SK-N-SH (cell line): Measurements from ENCODE around the gene DMAC1. TPM values are rescaled to one million over a fixed set of nuclear protein-coding genes. Genes with fewer than 3 reads are reported as not detected.

Experiments
- CTCF ChIA-PET: fragments of 300-600, 350-600 bp; formaldehyde crosslinking; extraction: SDS; loops from one replicate; lab custom pipeline; 2021; lab: Yijun Ruan, JAX
- POLR2A ChIA-PET: fragments of 350-600 bp; sonication (Branson Sonifier 250); formaldehyde crosslinking; extraction: SDS; loops from one replicate; lab custom pipeline; 2020; ENCODE audit warnings: antibody characterized with exemption, inconsistent platforms; lab: Yijun Ruan, JAX
- DNase-seq: peaks from one replicate; pipeline ENCODE4 v3.0.0; 2012
- H2AFZ ChIP-seq: fragments of 200-600 bp; sonication (generic); 2 replicates; pipeline ENCODE4 v1.8.1; 2016; ENCODE audit warnings: antibody characterized with exemption, mild to moderate bottlenecking, low read depth
- H3F3A ChIP-seq: fragments of 200-600 bp; sonication (generic); replicated peaks from 2 replicates; pipeline ENCODE3; 2016; ENCODE audit warnings: antibody characterized with exemption, mild to moderate bottlenecking; ENCODE audit not compliant: insufficient read depth
- H3K27ac ChIP-seq, 2 experiments: fragments of 200-500 bp in 1 of 2; fragments of 200-600 bp in 1 of 2; sonication (Bioruptor generic) in 1 of 2; sonication (generic), shearing (Covaris generic) in 1 of 2; 2 replicates each; pipeline versions ENCODE4 v1.5.1 to v1.6.1; 2014 to 2016; ENCODE audit warnings: low read depth in 2 of 2, inconsistent platforms in 1 of 2, low read length in 1 of 2, mild to moderate bottlenecking in 1 of 2, mixed read lengths in 1 of 2
- H3K27me3 ChIP-seq: fragments of 200-600 bp; sonication (generic), shearing (Covaris generic); 2 replicates; pipeline ENCODE4 v1.6.1; 2016; ENCODE audit warnings: mixed run types; ENCODE audit not compliant: insufficient read depth
- H3K36me3 ChIP-seq, 2 experiments: fragments of 200-500 bp in 1 of 2; fragments of 200-600 bp in 1 of 2; sonication (Bioruptor generic) in 1 of 2; sonication (generic) in 1 of 2; replicated peaks in 1 of 2; 2 replicates each; pipeline versions ENCODE3 to v1.5.1; 2014 to 2016; ENCODE audit warnings: low read length in 1 of 2, mild to moderate bottlenecking in 1 of 2; ENCODE audit not compliant: insufficient read depth in 2 of 2, control insufficient read depth in 1 of 2
- H3K4me1 ChIP-seq, 2 experiments: fragments of 200-500 bp in 1 of 2; fragments of 200-600 bp in 1 of 2; sonication (Bioruptor generic) in 1 of 2; sonication (generic), shearing (Covaris generic) in 1 of 2; 2 replicates each; pipeline versions ENCODE4 v1.5.1 to v1.6.1; 2014 to 2016; ENCODE audit warnings: low read depth in 1 of 2, low read length in 1 of 2, mixed run types in 1 of 2; ENCODE audit not compliant: insufficient read depth in 2 of 2, control insufficient read depth in 1 of 2
- H3K4me2 ChIP-seq: fragments of 200-600 bp; sonication (generic), shearing (Covaris generic); 2 replicates; pipeline ENCODE4 v1.6.1; 2017; ENCODE audit warnings: mixed run types
- H3K4me3 ChIP-seq, 2 experiments: fragments of 200-500 bp in 1 of 2; fragments of 200-600 bp in 1 of 2; sonication (Bioruptor generic) in 1 of 2; sonication (generic), shearing (Covaris generic) in 1 of 2; 2 replicates each; pipeline versions ENCODE4 v1.5.1 to v1.8.1; 2014 to 2016; ENCODE audit warnings: low read depth in 2 of 2, inconsistent platforms in 1 of 2, low read length in 1 of 2, mild to moderate bottlenecking in 1 of 2, mixed read lengths in 1 of 2, moderate library complexity in 1 of 2
- H3K79me2 ChIP-seq: fragments of 200-600 bp; sonication (generic); 2 replicates; pipeline ENCODE4 v1.8.1; 2017; ENCODE audit warnings: mild to moderate bottlenecking; ENCODE audit not compliant: insufficient read depth
- H3K9ac ChIP-seq: fragments of 200-600 bp; sonication (generic); 2 replicates; pipeline ENCODE4 v1.6.1; 2017; ENCODE audit warnings: mixed run types
- H3K9me2 ChIP-seq: fragments of 200-600 bp; sonication (generic); 2 replicates; pipeline ENCODE4 v1.6.1; 2017; ENCODE audit warnings: mixed run types
- H3K9me3 ChIP-seq: fragments of 200-600 bp; sonication (generic); 2 replicates; pipeline ENCODE4 v1.6.1; 2017; ENCODE audit warnings: mixed run types, mild to moderate bottlenecking, moderate library complexity
- H4K20me1 ChIP-seq: fragments of 200-600 bp; sonication (generic); 2 replicates; pipeline ENCODE4 v1.6.1; 2017; ENCODE audit warnings: mild to moderate bottlenecking, mixed run types; ENCODE audit not compliant: insufficient read depth
- CHD2 ChIP-seq: fragments of 150-350 bp; IDR thresholded peaks from 2 replicates; pipeline ENCODE4 v1.6.1; 2018; ENCODE audit warnings: low read length; ENCODE audit not compliant: partially characterized antibody
- ELF1 ChIP-seq: IDR thresholded peaks from 2 replicates; pipeline ENCODE4 v1.4.0; 2012
- FOXJ3 ChIP-seq: sonication (generic); formaldehyde crosslinking; IDR thresholded peaks from 2 replicates; pipeline ENCODE4 v1.5.1; 2020; ENCODE audit warnings: mild to moderate bottlenecking, missing genetic modification reagents
- FOXM1 ChIP-seq: IDR thresholded peaks from 2 replicates; pipeline ENCODE4 v1.4.0; 2012; ENCODE audit warnings: low read depth, mild to moderate bottlenecking
- GABPA ChIP-seq: IDR thresholded peaks from 2 replicates; pipeline ENCODE4 v1.4.0; 2012; ENCODE audit warnings: low read depth, mild to moderate bottlenecking
- JUND ChIP-seq: IDR thresholded peaks from 2 replicates; pipeline ENCODE4 v1.4.0; 2012
- MAX ChIP-seq: IDR thresholded peaks from 2 replicates; pipeline ENCODE4 v1.4.0; 2012; ENCODE audit warnings: low read depth
- MEF2A ChIP-seq: IDR thresholded peaks from 2 replicates; pipeline ENCODE4 v1.4.0; 2012; ENCODE audit warnings: low read depth, borderline replicate concordance
- MXI1 ChIP-seq: IDR thresholded peaks from 2 replicates; pipeline ENCODE4 v1.6.1; 2012; ENCODE audit warnings: mild to moderate bottlenecking, low read depth, low read length, improper control_type of control experiment
- NRF1 ChIP-seq: IDR thresholded peaks from 2 replicates; pipeline ENCODE4 v1.6.1; 2012; ENCODE audit warnings: low read depth, mild to moderate bottlenecking, low read length
- POLR2AphosphoS5 ChIP-seq: IDR thresholded peaks from 2 replicates; pipeline ENCODE4 v1.6.1; 2012; ENCODE audit warnings: low read depth, low read length
- RAD21 ChIP-seq: IDR thresholded peaks from 2 replicates; pipeline ENCODE4 v1.6.1; 2012; ENCODE audit warnings: mild to moderate bottlenecking, low read length
- REST ChIP-seq: IDR thresholded peaks from 2 replicates; pipeline ENCODE4 v1.6.1; 2012; ENCODE audit warnings: mild to moderate bottlenecking, low read depth, low read length, moderate library complexity
- RFX5 ChIP-seq: IDR thresholded peaks from 2 replicates; pipeline ENCODE4 v1.6.1; 2012; ENCODE audit warnings: mild to moderate bottlenecking, improper control_type of control experiment, low read length
- SIN3A ChIP-seq: IDR thresholded peaks from 2 replicates; pipeline ENCODE4 v1.6.1; 2012; ENCODE audit warnings: low read depth, mild to moderate bottlenecking, low read length, moderate library complexity, borderline replicate concordance
- TAF1 ChIP-seq: IDR thresholded peaks from 2 replicates; pipeline ENCODE4 v1.6.1; 2012; ENCODE audit warnings: low read depth, mild to moderate bottlenecking, low read length, moderate library complexity, borderline replicate concordance
- YY1 ChIP-seq: IDR thresholded peaks from 2 replicates; pipeline ENCODE4 v1.4.0; 2012; ENCODE audit warnings: low read depth, mild to moderate bottlenecking
- WGBS: methylation state at CpG from one replicate; pipeline ENCODE4 v1.1.6; 2017; ENCODE audit warnings: low lambda C conversion rate; 5-methylcytosine and 5-hydroxymethylcytosine counted together
- polyA plus RNA-seq, 3 experiments: library from polyadenylated mRNA; depleted of rRNA; stranded (reverse); fragments of >200 nt; gene quantifications; 2 replicates each; pipeline ENCODE4 v1.2.3, GENCODE V29; 2012

The DMAC1 gene
- polyA plus RNA-seq, 1 of the 3 experiments (the other 2 are of a cell fraction), result 21.7 TPM

- Histone ChIP-seq H3K27me3 (no peaks in the 10 kb centered on the region), H4K20me1 (no peaks in the 10 kb centered on the region), H2AFZ (no peak overlapping the region), H3K27ac (no peak overlapping the region), H3K36me3 (no peaks in the 10 kb centered on the region), H3K79me2 (no peaks in the 10 kb centered on the region), H3K9me2 (no peaks in the 10 kb centered on the region), H3K4me1 (no peaks in the 10 kb centered on the region), H3K9ac (no peak overlapping the region), H3K4me3 (no peak overlapping the region), H3F3A (no peaks in the 10 kb centered on the region), H3K9me3 (no peaks in the 10 kb centered on the region), H3K4me2 (no peak overlapping the region)
- DNase-seq, result no peak
- WGBS, result 69% methylated on average over 5 of the region's 5 CpGs
- ChIA-PET CTCF (no interaction called here), POLR2A (no interaction called here)
- TF ChIP-seq GABPA (no peak), NRF1 (no peak), TAF1 (no peak), REST (no peak), SIN3A (no peak), FOXJ3 (no peak), POLR2AphosphoS5 (no peak), MAX (no peak), CHD2 (no peak), JUND (no peak), MXI1 (no peak), ELF1 (no peak), YY1 (no peak), RFX5 (no peak), FOXM1 (no peak)
Measured at GRCh38 chr9:7783635-7784063, 15.9 kb downstream of the DMAC1 start.

- H3F3A ChIP-seq, result no peaks in the 10 kb centered on the region
- H2AFZ ChIP-seq, result no peak overlapping the region
- no peaks in the 10 kb centered on the region for H3K27me3 ChIP-seq
- no peak overlapping the region for H3K27ac ChIP-seq
- H3K9me3 ChIP-seq, result no peaks in the 10 kb centered on the region
- CTCF ChIA-PET, result no interaction called here
- no peaks in the 10 kb centered on the region for H3K9me2 ChIP-seq
- DNase-seq, result no peak
- H3K4me2 ChIP-seq, result no peak overlapping the region
- no peaks in the 10 kb centered on the region for H3K36me3 ChIP-seq
- no peak overlapping the region for H3K9ac ChIP-seq
- no peaks in the 10 kb centered on the region for H3K79me2 ChIP-seq
- WGBS, result 48% methylated on average over 3 of the region's 3 CpGs
- no peaks in the 10 kb centered on the region for H3K4me1 ChIP-seq
- POLR2A ChIA-PET, result no interaction called here
- H4K20me1 ChIP-seq, result no peaks in the 10 kb centered on the region
- H3K4me3 ChIP-seq, result no peak overlapping the region
- no peak for TF ChIP-seq MEF2A
- no peak for TF ChIP-seq REST
- TF ChIP-seq RAD21, result no peak
- TF ChIP-seq FOXM1, result no peak
- TF ChIP-seq, all 33 proteins: peak for 0
Measured at GRCh38 chr9:7782400-7783120, 17.0 kb downstream of the DMAC1 start.
